ENCODE measurements around the gene SLITRK3. TPM values are rescaled to one million over a fixed set of nuclear protein-coding genes. Genes with fewer than 3 reads are reported as not detected.

Gene SLITRK3
- total RNA-seq, 1 donor from 2014 or later = not detected

DNA sequence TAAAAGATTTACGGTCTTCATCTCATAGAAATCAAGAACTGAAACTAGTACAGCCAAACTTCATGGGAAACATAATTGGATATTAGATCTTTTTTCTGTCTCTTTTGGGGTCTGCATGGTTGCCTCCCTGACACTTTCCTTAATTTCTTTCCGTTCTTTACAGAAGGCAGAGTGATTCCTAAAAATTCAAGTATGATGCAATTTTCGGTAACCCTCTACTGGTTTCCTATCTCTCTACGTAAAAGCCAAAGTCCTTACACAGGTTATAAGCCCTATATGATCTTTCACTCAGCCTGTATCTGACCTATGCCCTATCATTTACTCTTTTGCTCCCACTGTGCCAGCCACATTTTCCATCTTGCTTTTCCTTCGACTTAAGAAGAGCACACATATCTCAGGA is 6.8 kb upstream of the SLITRK3 start:
- TF ChIP-seq, protein P1, sequence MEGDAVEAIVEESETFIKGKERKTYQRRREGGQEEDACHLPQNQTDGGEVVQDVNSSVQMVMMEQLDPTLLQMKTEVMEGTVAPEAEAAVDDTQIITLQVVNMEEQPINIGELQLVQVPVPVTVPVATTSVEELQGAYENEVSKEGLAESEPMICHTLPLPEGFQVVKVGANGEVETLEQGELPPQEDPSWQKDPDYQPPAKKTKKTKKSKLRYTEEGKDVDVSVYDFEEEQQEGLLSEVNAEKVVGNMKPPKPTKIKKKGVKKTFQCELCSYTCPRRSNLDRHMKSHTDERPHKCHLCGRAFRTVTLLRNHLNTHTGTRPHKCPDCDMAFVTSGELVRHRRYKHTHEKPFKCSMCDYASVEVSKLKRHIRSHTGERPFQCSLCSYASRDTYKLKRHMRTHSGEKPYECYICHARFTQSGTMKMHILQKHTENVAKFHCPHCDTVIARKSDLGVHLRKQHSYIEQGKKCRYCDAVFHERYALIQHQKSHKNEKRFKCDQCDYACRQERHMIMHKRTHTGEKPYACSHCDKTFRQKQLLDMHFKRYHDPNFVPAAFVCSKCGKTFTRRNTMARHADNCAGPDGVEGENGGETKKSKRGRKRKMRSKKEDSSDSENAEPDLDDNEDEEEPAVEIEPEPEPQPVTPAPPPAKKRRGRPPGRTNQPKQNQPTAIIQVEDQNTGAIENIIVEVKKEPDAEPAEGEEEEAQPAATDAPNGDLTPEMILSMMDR (IDR thresholded peaks at IDR 0.05; ENCODE audit: insufficient read depth, low read length, poor library complexity, severe bottlenecking) = no peak
- no peak overlapping the region for H3K4me3 ChIP-seq (ENCODE audit: low read depth, low read length)
- no peaks in the 10 kb centered on the region for H3K27me3 ChIP-seq (ENCODE audit: control insufficient read depth, insufficient read depth, low read length)
- no peak for DNase-seq (ENCODE audit: low read depth)
- H3K36me3 ChIP-seq (ENCODE audit: control insufficient read depth, insufficient read depth, low read length) = no peaks in the 10 kb centered on the region

DNA sequence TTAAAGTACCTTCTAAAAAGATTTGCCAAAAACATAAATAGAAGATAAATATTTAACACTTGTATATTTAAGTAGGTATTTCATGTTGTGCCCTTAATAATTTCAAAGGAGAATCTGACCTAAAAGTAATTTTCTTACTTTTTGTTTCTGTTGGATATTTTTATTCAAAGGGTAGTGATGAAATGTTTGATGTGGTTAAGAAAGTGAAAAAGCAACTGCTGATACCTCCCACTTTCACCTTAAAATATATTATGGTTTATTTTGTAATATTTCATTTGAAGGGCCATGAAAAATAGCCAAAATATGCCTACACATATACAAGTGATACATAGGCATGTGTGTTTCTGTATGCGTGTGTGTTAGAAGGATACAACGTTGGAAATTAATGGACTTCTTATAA is 5.8 kb upstream of the SLITRK3 start:
- Histone ChIP-seq H3K4me3 (ENCODE audit: low read depth, low read length) (no peak overlapping the region), H3K36me3 (ENCODE audit: control insufficient read depth, insufficient read depth, low read length) (no peaks in the 10 kb centered on the region), H3K27me3 (ENCODE audit: control insufficient read depth, insufficient read depth, low read length) (peaks cover 4% of the 10 kb centered on the region)
- TF ChIP-seq, protein P1 (IDR thresholded peaks at IDR 0.05; ENCODE audit: insufficient read depth, low read length, poor library complexity, severe bottlenecking) = no peak
- no peak for DNase-seq (ENCODE audit: low read depth)

DNA sequence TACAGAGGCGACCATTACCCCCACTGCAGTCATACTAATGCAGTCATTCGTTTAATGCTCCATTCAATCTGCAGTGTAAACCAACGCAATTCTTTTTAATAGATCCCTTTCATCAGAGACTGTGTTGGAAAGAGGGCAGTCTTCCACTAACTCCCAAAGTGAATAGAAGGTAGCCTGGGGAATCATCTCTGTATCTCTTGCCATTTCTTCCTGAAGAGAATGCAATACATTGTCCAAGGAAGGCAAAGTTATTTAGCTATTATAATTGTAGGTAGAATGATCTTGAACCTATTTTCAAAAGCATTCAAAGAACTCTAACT is 1.3 kb upstream of the SLITRK3 start:
- no peak for DNase-seq (ENCODE audit: low read depth)
- no peak overlapping the region for H3K4me3 ChIP-seq (ENCODE audit: low read depth, low read length)
- TF ChIP-seq, protein P1 (IDR thresholded peaks at IDR 0.05; ENCODE audit: insufficient read depth, low read length, poor library complexity, severe bottlenecking) = no peak
- H3K27me3 ChIP-seq (ENCODE audit: control insufficient read depth, insufficient read depth, low read length) = peaks cover 49% of the 10 kb centered on the region
- H3K36me3 ChIP-seq (ENCODE audit: control insufficient read depth, insufficient read depth, low read length) = no peaks in the 10 kb centered on the region

DNA sequence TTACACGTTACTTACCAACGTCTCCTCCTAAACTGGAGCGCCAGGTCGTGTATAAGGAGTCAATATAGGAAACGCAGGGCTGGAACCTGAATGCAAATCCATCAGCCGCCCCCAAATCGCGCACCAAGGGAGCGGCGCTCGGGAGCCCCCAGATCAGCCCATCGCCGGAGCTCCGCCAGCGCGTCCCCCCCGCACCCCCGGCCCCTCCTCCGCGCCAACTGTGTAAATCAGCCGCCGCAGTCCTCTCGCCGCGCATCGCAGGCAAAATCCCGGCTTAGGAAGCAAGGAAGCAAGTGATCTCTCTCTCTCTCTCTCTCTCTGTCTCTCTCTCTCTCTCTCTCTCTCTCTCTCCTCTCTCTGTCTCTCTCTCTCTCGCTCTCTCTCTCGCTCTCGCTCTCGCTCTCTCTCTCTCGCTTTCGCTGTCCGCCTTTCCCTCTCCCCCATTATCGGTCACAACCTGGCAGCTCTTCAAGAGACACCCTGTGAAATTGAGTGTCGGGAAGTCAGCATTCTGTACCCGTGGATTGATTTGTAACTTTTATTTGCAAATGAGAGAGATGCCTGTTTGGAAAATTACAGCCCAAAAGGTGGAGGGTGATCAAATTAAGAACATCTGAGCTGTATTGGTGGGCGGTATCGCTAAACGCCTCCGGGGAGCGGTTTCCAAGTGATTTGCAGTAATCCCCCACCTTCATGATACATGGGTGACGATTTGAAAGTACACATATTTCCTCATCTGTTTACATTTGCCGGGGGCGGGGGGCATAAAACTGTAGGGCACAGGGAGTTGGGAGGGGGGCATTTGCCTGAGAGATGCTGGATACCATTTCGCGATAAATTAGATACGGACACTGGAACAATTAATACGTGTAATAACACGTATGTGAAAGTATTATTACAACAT is 645 bp upstream of the SLITRK3 start:
- no peak for DNase-seq (ENCODE audit: low read depth)
- Histone ChIP-seq H3K4me3 (ENCODE audit: low read depth, low read length) (peak overlapping the region; percentile 34), H3K36me3 (ENCODE audit: control insufficient read depth, insufficient read depth, low read length) (no peaks in the 10 kb centered on the region), H3K27me3 (ENCODE audit: control insufficient read depth, insufficient read depth, low read length) (peaks cover 50% of the 10 kb centered on the region)
- TF ChIP-seq, protein P1 (IDR thresholded peaks at IDR 0.05; ENCODE audit: insufficient read depth, low read length, poor library complexity, severe bottlenecking) = no peak

DNA sequence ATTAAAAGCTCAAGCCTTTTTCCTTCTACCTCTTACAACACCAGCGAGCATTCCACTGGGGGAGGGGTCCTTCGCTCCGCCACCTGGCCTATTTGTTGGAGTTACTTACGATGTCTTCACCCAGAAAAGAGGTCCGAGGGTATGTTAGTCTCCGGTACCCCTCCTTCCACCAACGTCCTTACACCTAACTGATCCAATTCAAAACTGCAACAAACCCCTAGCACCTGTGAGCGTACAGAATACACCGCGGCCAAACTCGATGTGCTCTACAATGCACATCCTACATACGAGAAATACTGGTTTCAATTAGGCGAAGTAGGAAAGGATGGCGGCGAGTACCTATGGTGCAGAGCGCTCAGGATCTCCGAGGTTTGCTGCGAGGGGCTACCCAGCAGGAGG is 944 bp downstream of the SLITRK3 start:
- H3K27me3 ChIP-seq (ENCODE audit: control insufficient read depth, insufficient read depth, low read length) = peaks cover 50% of the 10 kb centered on the region
- no peaks in the 10 kb centered on the region for H3K36me3 ChIP-seq (ENCODE audit: control insufficient read depth, insufficient read depth, low read length)
- DNase-seq (ENCODE audit: low read depth) = no peak
- H3K4me3 ChIP-seq (ENCODE audit: low read depth, low read length) = no peak overlapping the region
- TF ChIP-seq, protein P1 (IDR thresholded peaks at IDR 0.05; ENCODE audit: insufficient read depth, low read length, poor library complexity, severe bottlenecking) = no peak
